NCI-H1436 (cell line): ENCODE results near the gene PRKCH.
"Not testable (repeated sequence)": the region's sequence is repeated elsewhere in the genome, so short reads cannot be mapped to it uniquely, and the experiment has no call there.

ENCODE experiments used
- DNase-seq: peaks from one replicate; lab custom pipeline; 2025; lab: John Stamatoyannopoulos, UW

The PRKCH gene

DNA sequence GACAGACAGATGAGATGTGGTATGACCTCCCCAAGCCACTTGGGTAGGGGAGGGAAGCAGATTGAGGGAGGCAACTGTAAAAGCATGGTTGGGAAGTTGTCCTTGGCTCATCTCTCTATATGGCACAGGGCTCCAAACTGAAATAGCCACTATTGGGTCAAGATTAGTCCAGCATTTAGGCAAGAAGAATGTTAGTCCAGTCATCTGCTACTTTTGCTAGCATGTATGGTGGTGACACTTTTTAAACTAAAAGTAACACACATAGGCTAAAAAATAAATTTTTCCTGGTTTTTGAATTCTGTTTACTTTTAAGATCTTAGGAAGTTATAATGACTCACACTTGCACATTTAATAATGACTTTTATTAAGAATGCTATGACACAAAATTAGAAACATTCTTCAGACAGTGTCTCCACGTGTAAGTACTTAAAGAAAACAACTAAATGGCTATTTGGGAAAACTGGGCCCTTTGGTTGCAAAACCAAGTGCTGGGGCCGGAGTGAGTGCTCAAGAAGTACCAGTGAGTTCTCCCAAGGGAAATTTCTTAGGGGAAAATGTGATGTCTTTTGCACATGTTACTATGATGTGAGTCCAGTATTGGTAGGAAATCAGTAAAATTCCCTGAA lies 194.9 kb downstream of the PRKCH start:
- no peak for DNase-seq

DNA sequence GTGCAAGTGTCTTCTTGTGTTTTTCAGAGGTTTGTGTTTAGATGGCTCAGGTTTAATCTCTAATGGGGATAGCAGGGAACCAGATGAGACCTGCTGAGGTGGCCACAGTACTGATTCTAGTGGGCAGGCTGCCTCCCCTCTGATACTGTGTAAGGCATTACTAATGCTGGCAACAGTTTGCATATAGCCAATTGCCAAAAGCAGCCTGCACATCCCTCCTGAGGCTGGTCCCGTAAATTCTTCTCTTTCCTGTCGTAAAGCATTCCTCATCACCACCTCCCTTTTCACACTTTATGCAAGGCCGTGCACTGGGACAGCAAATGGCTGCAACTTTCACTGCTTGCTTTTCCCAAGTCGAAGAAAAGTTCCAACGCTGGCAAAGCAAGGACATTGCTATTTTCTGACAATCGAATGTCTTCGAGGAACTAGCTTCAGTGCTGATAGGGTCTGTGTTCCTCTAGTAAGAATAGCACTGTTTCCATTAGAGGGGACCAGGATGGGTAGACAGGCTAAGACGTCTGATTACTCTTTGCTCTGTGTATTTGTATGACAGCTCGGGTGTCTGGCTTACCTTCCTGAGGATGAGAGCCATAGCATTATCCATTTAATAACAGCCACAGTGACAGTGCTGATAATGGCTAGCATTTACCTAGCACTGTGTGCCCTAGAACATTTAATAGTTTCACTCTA lies 195.7 kb downstream of the PRKCH start:
- DNase-seq = no peak

DNA sequence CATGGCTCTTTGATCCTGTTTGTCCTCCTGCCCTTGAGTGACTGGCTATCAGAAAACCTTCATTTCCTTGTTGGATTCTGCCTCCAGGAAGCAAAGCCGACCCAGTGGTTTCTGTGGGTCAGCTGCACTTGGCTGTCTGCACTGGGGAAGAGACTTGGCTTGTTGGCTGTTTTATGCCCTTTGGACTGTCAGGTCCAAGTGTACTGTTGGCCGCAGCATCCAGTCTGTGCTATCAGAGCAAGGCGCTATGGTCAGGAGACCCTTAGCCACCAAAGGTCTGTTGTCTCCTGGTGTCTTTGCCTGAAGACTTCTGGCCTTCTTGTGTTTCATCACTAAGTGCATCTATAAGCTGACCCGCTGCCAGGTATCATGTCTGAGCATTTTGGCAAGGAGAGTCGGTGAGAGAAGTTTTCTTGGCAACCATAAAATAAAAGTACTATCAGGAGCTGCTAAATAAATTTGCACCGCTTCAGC lies 196.6 kb downstream of the PRKCH start:
- no peak for DNase-seq

DNA sequence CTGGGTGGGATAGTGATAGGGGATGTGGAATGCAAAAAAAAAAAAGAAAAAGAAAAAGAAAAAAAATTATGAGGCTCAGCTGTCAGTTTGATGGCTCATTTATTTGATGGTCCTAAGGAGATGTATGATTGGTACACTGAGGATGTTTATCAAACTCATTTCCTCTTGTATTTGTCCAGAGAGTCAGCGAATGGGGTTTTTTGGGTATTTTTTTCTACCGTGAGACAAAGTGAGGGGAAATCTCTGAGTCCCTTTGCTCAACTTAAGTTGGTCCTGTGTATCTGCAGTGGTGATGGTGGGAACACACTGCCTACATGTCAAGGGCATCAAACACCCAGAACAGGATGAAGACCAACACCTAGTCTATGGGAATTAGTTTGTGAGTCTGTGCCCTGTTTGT lies 197.0 kb downstream of the PRKCH start:
- no peak for DNase-seq

DNA sequence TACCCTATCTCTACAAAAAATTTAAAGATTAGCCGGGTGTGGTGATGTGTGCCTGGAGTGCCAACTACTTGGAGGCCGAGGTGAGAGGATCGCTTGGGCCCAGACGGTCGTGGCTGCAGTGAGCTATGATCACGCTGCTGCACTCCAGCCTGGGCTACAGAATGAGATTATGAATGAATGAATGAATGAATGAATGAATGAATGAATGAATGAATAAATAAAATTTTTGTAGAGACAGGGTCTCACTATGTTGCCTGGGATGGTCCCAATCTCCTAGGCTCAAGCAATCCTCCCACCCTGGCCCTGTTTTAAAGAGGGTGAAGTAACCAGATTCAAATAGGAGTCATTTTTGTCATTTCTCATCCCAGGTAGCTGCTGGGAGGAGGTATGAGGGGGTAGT lies 197.7 kb downstream of the PRKCH start:
- DNase-seq = no peak

DNA sequence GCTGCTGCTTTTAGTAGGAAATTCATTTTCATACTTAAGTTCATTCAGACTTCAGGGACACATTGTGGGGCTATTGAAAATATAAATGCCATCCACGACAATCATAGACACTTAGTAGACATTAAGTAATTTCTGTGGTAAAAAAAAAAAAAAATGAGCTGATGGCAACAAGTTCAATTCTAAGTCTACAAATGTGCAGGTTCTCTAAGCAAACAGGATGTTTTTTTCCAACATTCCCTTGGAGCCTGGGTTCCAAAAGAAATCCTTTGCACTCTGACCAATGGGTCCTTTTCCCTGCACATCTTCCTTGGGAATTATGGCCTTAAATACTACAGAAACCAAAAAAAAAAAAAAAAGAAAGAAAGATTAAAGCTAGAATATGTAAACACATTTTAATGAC lies 198.4 kb downstream of the PRKCH start:
- DNase-seq = no peak

DNA sequence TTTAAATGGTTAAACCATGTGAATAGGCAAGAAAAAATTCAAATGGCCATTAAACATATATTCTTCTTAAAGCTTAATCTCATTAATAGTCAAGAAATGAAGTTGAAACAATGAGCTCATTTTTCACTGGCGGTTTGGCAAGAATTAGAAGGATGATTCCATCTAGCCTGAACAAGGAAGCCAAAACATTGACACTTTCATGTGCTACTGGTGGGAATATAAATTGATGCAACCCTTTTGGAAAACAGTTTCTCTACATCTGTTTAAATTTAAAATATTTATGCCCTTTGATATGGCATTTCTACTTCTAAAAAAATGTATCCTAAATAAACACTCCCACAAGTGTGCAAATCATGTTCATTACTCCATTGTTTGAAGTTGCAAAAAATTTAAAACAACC lies 199.2 kb downstream of the PRKCH start:
- no peak for DNase-seq

DNA sequence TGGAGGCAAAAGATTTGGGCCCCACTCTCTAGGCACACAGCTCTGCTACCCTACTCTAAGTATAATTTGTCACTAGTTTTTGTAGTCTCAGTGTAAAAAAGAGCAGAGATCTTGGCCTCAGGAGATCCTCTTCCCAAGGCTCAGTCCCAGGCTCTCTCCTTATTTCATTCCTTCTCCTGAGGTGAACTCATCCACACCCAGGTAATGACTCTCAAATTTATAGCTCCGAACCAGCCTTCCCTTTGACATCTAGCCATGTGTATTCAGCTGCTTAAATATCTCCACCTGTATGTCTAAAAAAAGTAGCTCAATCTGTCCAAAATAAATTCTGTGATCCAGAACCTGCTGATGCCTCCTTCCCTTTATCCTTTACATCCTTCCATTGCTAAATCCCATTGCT lies 200.4 kb downstream of the PRKCH start:
- DNase-seq = no peak

DNA sequence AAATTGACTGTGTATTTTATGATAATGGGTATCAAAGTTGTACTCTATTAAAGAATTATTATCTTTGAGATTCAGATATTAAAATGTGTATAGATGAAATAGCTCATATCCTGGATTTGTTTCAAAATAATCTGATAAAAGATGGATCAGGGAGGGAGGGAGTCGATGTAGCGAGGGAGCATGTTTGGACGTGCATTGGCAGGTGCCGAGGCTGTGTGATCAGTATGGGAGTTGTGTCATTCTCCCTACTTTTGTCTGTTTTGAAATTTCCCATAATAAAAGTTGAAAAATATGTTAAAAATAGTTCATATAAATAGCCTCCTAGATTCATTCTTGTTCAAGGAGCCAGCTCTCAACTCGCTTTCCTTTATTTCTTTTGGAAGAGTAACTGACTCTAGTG lies 202.4 kb downstream of the PRKCH start:
- DNase-seq = no peak

DNA sequence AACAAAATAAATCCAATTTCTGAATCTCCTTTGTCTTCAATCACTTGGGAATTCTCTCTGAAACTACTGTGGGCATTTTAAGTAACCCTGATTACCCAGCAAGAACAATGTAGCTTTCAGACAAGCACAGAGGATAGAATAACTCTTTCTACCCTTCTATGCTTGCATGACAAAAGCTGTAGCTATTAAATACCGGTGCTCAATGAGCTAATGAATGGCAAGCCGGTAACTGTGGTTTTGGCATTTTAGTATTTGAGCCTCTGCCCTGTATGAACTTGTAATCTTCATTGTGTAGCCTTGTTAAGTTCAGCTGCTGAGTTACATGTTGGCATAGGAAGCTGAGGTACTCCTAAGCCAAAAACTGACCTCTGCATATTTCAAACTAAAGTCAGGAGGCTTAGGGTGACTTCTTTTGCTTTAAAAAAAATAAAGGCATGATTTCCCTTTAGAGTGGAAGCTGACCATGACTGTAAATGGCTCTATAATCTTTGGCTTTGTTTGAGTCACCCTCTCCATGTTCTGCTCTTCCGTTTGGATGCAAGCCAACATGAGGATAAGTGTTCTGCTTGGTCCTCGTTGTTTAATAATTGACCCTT lies 202.9 kb downstream of the PRKCH start:
- peak; percentile 22 for DNase-seq

DNA sequence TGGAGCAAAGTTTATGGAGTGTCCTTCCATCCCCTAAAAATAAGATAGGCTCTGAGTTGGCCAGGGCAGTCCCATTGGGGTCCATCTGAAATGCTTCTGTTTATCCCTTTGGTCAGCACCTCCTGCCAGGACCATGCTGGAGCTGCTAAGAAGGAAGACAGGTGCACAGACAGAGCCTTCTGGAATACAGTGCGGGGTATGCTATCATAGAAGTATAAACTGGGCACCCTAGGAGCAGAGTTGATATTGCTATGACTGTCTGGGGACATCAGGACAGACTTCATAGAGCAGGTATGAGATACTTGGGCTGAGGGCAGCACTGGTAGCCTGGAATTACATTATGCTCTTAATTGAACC lies 203.5 kb downstream of the PRKCH start:
- DNase-seq = no peak

DNA sequence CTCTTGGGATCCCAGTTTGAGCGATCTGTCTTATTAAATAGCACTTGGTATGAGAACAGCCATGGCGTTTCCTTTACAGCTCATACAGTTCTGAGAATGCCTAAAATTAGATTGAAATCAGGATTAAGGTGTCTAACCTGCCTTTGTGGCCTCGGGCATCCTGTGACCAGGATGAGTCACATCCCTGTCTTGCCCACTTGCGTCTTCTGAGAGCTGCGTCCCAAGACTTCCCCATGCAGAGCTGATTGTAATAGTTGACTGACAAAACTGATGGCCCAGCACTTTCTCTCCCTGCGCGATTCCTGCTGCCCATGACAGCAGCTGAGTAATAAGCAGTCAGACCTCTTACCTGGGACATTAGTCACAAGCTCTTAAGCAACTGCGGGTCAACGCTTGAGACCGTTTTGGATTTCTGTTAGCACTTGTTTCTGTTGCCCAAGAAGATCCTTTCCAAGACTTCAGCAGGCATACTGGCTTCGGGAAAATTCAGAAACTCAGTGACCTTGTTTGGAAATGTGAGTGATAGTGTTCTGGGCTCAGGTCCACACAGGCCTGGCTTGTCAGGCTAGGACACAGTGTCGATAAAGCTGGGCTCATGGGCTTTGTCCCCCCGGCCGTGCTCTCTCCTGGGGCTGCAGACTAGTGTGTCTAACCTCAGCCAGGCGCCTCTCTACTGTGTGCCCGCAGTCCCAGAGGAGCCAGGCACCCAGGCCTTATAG lies 204.1 kb downstream of the PRKCH start:
- no peak for DNase-seq

DNA sequence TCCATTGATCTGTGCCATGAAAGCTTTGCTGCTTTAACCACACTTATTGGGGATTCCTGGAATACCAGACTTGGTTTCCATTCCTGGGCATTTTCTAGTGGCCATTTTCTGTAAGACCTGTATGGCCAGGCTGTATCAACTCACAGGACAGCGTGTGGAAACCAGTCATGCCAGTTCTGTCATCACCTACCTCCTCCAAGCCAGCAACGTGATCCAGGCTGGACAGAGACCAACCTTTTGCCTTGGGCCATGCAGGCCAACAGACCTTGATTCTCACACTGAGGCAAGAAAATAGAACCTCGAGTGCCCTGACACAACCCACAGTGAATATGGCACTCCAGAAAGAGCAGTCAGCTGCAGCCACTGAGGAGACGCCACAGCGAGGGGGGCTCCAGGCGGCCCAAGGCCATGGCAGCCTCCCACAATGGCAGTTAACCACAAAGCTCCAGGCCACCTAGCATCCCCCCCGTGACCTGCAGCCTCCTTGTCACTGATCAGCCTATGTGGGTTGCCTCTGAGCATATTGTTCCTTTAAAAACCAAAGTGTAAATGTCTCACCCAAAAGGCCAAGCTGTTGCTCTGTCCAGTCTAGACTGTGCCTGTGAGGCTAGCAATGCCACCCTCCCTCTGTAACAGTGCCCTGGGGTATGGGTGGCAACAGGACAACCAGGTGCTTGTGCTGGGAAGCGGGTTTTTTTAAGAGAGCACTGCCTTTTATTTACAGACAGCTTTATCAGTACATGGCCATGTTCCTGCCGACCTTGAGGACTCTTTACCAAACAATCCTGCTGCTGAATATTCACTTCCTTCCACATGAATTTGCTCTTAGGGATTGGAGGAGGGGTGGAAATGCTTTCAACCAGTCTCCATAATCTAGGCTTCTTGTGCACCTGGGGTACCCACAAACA lies 205.3 kb downstream of the PRKCH start:
- no peak for DNase-seq

DNA sequence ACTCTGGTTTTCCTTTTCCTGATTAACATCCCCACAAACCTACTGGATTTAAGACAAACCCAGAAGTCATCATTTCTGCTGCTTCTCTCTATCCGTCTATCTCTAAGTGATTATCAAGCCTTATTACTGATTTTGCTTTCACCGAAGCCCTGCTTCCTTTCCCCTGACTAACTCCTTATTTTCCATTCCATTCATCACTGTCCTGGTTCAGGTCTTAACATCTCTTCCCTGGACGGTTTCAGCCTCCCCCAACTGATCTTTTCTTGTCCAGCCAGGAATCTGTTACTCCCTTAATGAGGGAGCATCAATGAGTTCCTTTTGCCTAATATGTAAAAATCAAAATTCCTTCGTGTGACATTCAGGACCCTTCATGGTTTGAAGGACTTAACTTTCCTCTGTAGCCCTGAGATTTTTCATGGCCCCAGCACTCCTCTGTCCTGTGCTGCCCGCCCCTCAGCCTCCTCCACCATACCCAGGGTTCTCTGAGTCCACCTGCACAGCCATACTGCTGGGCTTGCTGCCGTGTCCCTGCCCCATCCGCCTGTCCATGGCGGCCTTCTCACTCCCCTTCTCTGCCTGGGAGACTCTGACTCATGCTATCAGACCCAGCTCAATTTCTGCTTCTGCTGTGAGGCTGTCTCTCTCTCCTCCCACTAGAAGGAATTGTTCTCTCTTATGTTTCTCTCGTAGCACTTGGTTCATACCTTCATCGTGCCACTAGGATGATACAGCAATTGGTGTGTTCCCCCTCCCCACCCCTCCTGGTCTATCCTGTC lies 206.1 kb downstream of the PRKCH start:
- DNase-seq = no peak

DNA sequence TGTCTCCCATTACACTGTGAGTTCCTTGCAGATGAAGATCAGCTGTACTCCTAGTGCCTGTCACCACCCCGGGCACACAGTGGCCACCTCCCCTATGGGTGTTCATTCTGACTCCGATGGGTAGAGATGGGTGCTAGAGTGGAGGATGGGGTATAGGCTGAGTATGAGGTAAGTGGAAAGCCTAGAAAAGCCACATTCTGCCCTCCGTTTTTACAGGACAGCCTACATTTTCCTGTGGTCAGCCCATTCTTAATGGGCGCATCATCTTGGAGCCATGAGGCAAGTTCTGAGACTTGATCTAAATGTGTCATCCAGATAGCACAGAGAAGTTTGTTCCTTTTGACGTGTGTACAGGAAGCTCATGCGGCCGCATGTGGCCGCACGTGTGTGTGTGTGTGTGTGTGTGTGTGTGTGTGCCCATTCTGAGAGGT lies 207.2 kb downstream of the PRKCH start:
- no peak for DNase-seq

DNA sequence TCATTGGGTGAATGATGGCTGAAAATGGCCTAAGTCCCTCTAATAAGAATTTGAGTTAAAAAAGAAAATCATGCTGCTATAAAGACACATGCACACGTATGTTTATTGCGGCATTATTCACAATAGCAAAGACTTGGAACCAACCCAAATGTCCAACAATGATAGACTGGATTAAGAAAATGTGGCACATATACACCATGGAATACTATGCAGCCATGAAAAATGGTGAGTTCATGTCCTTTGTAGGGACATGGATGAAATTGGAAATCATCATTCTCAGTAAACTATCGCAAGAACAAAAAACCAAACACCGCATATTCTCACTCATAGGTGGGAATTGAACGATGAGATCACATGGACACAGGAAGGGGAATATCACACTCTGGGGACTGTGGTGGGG lies 208.0 kb downstream of the PRKCH start:
- not testable (repeated sequence) for DNase-seq

DNA sequence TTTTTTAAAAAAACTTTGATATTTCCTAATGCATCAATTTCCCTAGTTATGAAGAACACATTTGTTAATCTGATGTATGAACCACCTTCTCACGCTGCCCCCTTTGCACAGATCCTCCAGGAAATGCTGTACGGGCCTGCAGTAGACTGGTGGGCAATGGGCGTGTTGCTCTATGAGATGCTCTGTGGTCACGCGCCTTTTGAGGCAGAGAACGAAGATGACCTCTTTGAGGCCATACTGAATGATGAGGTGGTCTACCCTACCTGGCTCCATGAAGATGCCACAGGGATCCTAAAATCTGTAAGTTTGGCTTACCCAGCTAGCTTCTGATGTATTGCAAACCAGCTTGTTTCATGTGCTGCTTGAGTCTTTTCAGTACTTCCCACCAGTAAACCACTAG lies 208.9 kb downstream of the PRKCH start:
- DNase-seq = no peak

DNA sequence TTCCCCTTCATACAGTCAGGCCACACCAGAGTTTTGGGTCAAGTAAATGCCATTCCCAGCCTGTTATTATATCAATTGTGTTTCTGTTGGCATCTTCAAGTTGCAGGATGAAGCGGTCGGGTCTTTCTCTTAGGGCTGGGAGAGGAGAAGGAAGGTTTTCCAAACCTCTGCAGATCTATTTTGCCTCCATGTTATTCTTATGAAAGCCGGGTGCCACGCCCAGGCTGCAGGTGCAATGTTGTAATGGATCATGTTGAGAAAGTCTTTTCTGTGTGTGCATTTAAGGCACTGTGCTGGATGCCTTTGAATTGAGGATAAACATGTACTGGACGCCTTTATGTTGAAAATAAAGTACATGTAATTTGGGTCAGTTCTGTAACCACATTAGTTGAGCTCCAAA lies 209.5 kb downstream of the PRKCH start:
- no peak for DNase-seq

DNA sequence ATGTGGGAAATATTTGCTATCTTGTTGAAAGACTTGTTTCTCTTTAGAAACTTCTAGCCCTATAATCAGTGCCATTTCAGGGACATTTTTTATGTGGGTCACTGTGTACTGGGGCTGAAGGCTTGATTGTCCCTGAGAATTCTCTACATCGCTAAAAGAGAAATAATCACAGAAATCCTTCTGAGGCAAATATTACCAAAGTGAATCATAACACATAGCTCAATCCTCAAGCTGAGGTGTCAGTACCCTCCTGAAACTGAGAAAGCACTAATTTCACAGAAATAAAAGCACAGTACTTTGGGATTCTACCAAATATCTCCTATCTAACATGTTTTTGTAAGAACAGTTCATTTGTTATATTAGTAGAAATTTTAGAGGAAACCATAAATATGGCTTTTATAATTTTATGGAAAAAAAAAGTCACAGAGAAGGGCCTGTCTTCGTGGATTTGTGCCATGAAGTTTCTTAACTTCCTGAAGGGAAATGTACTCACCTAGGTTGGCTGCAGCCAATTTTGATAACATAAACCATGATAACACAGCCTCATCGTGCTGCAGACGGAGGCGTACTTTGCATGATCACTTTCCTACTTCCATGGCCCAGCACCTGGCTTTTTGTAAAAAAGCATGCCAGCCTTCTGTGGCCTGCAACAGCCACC lies 210.2 kb downstream of the PRKCH start:
- DNase-seq = no peak

DNA sequence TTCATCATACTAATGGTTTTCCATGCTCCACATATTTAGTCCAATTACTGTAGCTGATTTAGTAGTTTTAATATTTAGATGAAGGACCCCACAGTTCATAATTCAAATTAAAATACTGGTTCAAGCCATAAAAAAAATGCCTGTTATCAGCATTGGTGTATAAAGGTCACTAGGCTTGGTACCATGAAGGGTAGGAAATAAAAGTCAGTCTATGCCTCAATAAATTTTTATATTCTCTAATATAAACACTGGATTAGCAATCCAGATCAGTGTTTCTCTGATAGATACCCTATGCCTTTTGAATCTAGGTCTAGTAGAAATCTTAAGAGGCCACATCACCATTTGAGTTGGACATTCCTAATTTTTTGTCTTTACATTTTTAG lies 210.7 kb downstream of the PRKCH start:
- no peak for DNase-seq

DNA sequence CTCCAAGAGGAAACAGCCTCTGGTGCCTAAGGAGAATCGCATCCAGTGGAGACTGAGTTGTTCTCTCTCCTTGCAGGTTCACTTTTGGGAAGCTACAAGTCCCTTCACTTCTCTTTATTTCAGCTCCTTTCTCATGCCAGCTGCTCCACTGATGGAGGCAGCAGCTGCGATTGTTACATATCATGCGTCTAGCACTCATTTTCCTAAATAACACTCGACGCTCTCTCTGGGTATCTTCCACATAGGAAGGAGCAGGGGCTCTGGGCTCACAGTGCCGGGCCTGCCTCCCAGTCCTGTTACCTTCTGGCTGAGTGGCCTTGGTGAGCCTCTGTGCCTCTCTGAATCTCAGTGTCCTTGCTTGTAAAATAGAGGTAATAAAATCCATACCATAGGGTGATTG lies 211.4 kb downstream of the PRKCH start:
- no peak for DNase-seq
